Body of pancreas (tissue), 4 donors: ENCODE results near the gene RIPK4.
A peak's percentile ranks its signal among the peaks of the same experiment; 100 is the strongest.

Experiments
- CTCF ChIP-seq, 7 experiments: fragments of 450-650 bp in 4 of 7; fragments of 200-600 bp in 3 of 7; sonication (generic) in 3 of 7; IDR thresholded peaks; one replicate each; pipeline ENCODE4 v1.5.1; 2016 to 2019; ENCODE audit warnings: antibody characterized with exemption in 7 of 7
- POLR2A ChIP-seq, 3 donors: fragments of 450-650 bp; IDR thresholded peaks; one replicate each; pipeline ENCODE4 v1.6.1; 2016; ENCODE audit warnings: antibody characterized with exemption in 3 of 3, mild to moderate bottlenecking in 2 of 3

DNA sequence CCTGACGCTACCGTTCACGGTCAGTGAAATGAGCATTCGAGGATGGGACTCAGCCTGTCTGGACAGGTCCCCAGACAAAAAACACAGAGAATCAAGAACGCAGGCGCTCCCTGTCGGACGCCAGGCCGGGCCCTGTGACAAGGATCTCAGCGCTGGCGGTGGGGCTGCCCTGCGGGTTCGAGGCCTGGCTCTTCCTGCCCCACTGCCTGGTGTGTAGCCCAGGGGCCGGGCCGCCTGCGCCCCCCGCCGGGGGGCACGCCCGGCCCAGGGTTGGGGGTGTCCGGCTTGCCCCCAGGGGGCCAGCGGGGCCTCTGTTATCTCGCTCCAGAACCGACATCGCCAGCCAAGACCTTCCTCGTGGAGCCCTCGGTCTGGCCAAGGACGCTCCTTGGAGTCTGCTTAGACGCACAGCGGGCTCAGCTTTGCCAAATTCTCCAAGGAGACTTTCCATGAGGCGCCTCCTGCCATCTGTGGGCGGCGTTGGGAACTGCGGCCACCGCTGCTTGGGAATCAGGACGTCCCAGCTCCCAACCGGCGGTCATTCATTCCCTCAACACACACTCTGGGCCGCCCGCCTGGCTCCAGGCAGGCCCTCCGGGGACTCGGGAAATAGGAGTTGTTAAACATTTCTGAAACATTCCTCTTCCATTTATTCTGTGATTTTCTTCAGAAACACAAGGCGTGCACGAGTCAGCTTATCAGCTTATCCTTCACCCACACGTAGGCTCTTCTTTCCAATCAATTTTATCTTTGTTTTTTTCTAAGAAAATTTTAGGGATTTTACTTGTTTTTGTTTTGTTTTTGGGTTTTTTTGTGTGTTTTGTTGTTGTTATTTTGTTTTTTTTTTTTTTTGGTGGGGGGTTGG, 11.3 kb upstream of the RIPK4 start:
- no peak for TF ChIP-seq POLR2A (IDR thresholded peaks at IDR 0.05)
- peak; percentile 93 to 97 (median 94) for TF ChIP-seq CTCF (IDR thresholded peaks at IDR 0.05)
